Upper lobe of right lung (tissue), 1 donor: ENCODE measurements around the gene RNPS1. TPM values are rescaled to one million over a fixed set of nuclear protein-coding genes. Genes with fewer than 3 reads are reported as not detected.
A peak's percentile ranks its signal among the peaks of the same experiment; 100 is the strongest.

ENCODE experiments used
- ATAC-seq: fragments of 200-7000 bp; cut with Tn5 transposase; one replicate; pipeline ENCODE4 v1.9.1; 2020; ENCODE audit warnings: mild to moderate bottlenecking, moderate library complexity
- DNase-seq: peaks from one replicate; pipeline ENCODE4 v3.0.0-alpha.2; 2020
- H3K27ac ChIP-seq: fragments of 200-600 bp; one replicate; pipeline ENCODE4 v1.8.0; 2022
- H3K27me3 ChIP-seq: fragments of 200-600 bp; one replicate; pipeline ENCODE4 v1.8.0; 2022; ENCODE audit warnings: mild to moderate bottlenecking
- H3K36me3 ChIP-seq: fragments of 200-600 bp; one replicate; pipeline ENCODE4 v1.8.0; 2022
- H3K4me1 ChIP-seq: fragments of 200-600 bp; one replicate; pipeline ENCODE4 v1.8.0; 2022
- H3K4me3 ChIP-seq: fragments of 200-600 bp; one replicate; pipeline ENCODE4 v1.8.0; 2022; ENCODE audit warnings: mild to moderate bottlenecking
- H3K9me3 ChIP-seq: fragments of 200-600 bp; one replicate; pipeline ENCODE4 v1.8.0; 2022
- intact Hi-C: fragments of 100-400 bp; cut with DNase I; formaldehyde crosslinking; loops from one replicate; pipeline ENCODE4 v1.11.0; 2022
- total RNA-seq: library from RNA; stranded (reverse); fragmentation: NEBNext Ultra II Directional; extraction: Animal tissue kit (Norgen Biotek cat#: 25700); gene quantifications from one replicate; pipeline ENCODE4 v1.2.1, GENCODE V29; 2021
- TF ChIP-seq, protein P1 (sequence below): fragments of 200-600 bp; IDR thresholded peaks from one replicate; pipeline ENCODE4 v1.8.0; 2022; ENCODE audit warnings: antibody characterized with exemption
- donor health status: DM: no; HTN: yes; CAD: no; lungs with severe emphysema.

Gene RNPS1
- total RNA-seq, 1 donor from 2014 or later: 116 TPM

DNA sequence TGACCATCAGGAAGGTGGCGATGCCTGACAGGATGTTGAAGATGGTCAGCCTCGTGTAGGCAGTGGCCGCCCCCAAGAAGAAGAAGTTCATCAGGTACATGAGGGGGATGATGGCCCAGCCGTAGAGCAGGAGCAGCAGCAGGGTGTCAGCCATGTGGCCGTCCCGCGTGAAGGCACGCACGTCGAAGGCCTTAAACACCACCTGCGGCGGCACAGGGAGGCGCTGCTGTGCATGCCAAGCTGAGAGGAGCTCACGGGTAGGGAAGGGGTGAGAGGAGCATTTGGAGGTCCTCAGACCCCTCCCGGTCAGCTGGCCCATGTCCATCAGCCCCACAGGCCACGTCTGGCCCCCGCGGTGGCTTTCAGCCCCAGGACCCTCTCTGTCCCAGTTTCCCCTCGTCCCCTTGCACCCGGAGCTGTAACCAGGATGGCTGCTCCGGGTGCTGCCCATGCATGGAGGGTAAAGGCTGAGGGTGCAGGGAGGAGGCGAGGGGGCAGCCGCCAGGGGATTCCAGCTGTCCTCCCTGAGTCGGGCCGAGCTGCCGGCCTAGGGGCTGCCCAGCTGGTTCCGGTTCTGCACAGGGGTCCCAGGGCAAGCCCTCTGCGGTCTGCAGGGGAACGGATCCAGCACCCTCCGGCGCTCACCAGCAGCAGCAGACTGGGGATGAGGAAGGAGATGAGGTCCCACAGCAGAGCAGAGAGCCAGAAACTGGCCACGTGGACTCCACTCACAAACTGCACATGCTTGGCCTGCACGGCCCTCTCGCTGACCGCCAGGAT lies 17.1 kb upstream of the RNPS1 start:
- intact Hi-C loops: no loop called here
- Histone ChIP-seq H3K27me3 (no peaks in the 10 kb centered on the region), H3K36me3 (peaks cover 44% of the 10 kb centered on the region), H3K9me3 (no peaks in the 10 kb centered on the region), H3K4me3 (no peak overlapping the region), H3K27ac (no peak overlapping the region), H3K4me1 (no peaks in the 10 kb centered on the region)
- peak; percentile 1 for ATAC-seq
- TF ChIP-seq, protein P1, sequence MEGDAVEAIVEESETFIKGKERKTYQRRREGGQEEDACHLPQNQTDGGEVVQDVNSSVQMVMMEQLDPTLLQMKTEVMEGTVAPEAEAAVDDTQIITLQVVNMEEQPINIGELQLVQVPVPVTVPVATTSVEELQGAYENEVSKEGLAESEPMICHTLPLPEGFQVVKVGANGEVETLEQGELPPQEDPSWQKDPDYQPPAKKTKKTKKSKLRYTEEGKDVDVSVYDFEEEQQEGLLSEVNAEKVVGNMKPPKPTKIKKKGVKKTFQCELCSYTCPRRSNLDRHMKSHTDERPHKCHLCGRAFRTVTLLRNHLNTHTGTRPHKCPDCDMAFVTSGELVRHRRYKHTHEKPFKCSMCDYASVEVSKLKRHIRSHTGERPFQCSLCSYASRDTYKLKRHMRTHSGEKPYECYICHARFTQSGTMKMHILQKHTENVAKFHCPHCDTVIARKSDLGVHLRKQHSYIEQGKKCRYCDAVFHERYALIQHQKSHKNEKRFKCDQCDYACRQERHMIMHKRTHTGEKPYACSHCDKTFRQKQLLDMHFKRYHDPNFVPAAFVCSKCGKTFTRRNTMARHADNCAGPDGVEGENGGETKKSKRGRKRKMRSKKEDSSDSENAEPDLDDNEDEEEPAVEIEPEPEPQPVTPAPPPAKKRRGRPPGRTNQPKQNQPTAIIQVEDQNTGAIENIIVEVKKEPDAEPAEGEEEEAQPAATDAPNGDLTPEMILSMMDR: no peak
- peak; percentile 65 for DNase-seq

DNA sequence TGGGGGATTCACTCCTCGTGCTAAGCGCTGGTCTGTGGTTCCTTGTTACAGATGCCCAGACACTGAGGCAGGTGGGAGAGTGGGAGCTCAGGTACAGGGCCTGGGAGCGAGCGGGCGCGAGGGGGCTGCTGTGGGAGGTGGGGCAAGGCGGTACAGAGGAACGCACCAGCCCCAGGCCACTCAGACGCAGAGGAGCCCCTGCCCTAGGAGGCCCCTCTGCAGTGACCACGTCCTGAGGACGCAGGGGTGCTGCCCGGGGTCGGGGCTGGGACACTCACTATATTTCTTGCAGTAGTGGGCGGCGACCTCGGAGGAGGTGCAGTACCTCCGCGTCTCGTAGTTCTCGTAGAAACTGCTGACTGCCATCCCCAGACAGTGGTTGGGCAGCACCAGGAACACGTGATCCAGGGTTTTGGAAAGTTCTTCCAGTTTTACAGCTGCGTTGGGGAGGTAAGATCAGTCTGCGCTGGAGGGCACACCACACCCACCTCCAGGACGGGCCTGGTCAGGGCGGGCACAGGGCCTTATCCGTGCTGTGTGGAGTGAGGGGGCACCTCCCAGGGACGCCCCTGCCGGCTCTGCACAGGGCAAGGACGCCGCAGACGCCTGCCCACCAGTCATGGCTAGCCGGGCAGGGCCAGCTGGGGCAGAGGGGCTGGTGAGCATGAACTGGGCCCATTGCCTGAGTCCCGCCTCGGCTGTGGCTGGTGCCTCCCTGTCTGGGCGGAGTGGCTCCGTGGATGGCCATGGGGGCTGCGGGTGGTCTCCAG lies 16.3 kb upstream of the RNPS1 start:
- Histone ChIP-seq H3K9me3 (no peaks in the 10 kb centered on the region), H3K4me3 (no peak overlapping the region), H3K27ac (no peak overlapping the region), H3K27me3 (no peaks in the 10 kb centered on the region), H3K36me3 (peaks cover 41% of the 10 kb centered on the region), H3K4me1 (no peaks in the 10 kb centered on the region)
- TF ChIP-seq, protein P1: no peak
- DNase-seq (peak; percentile 60), ATAC-seq (peak; percentile 3)
- intact Hi-C loops: no loop called here

DNA sequence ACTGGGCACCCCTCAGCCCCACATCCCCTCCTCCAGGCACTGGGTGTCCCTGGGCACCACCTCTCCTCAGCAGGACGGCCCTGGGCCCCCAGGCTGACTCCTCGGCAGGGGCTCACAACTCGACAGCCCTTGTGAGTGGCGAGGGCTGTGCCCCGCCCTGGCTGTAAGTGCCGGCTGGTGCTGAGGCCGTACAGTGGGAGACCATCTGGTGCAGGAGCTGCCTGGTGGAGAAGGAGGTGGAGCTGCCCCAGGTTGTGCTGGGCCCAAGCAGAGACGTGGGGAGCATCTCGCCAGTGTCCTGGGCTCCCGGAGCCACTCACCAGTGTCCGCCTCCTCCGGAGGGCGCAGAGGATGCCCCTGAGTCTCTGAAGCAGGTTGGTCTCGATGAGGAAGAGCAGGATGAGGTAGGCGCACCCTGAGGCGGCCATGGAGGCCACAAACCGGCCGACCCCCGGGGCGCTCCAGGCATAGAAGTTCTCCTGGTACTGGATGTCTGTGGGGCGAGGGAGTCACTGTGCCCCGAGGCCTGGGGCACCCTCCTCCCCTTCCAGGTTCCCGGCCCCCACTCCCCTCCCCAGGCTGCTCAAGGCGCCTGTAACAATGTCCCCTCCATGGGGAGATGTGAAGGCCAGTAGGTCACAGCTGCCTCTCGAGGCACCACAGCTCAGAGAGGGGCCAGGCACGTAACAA lies 15.1 kb upstream of the RNPS1 start:
- TF ChIP-seq, protein P1: no peak
- DNase-seq (no peak), ATAC-seq (no peak)
- Histone ChIP-seq H3K27me3 (no peaks in the 10 kb centered on the region), H3K27ac (no peak overlapping the region), H3K4me3 (no peak overlapping the region), H3K9me3 (no peaks in the 10 kb centered on the region), H3K4me1 (no peaks in the 10 kb centered on the region), H3K36me3 (peaks cover 49% of the 10 kb centered on the region)
- intact Hi-C loops: no loop called here

DNA sequence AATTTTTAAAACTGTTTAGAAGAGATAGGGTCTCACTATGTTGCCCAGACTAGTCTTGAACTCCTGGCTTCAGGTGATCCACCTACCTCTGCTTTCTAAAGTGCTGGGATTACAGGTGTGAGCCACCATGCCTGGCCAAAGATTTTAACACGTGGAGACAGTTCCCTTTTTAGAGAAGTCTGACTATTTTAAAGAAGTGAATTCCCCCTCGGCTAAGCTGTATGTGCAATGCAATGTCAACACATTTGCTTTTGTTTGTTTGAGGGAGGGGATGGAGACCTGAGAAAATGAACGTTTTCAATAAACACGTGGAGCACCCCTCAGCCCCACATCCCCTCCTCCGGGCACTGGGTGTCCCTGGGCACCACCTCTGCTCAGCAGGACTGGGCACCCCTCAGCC lies 14.3 kb upstream of the RNPS1 start:
- Histone ChIP-seq H3K27me3 (no peaks in the 10 kb centered on the region), H3K4me1 (no peaks in the 10 kb centered on the region), H3K4me3 (no peak overlapping the region), H3K9me3 (no peaks in the 10 kb centered on the region), H3K27ac (no peak overlapping the region), H3K36me3 (peaks cover 48% of the 10 kb centered on the region)
- DNase-seq (no peak), ATAC-seq (no peak)
- TF ChIP-seq, protein P1: no peak
- intact Hi-C loops: no loop called here

DNA sequence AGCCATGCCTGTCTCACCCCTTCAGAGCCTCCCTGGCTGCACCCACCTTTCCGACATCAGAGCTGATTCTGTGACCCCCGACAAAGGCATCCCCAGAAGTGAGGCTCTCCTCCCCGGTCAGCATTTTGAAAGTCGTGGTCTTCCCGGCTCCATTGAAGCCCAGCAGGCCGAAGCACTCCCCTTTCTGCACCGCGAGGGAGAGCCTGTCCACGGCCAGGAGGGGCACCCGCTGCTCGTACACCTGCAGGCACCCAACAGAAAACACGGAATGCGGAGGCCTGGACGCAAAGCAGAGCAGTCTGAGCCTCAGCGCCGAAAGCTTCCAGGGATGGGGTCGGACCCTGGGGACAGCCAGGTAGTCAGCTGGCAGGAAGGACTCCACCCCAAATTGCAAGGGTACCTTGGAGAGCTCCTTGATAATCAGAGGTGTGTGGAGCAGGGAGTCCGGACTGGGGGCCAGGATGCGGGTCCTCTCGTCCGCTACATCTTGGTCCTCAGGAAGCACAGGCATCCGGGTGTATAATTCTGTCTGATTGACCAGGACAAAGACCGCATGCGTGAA lies 13.1 kb upstream of the RNPS1 start:
- H3K36me3 ChIP-seq: peaks cover 47% of the 10 kb centered on the region
- no peak for DNase-seq

More for the DNA sequence above, 13.1 kb upstream of the RNPS1 start:
- Histone ChIP-seq H3K27me3 (no peaks in the 10 kb centered on the region), H3K9me3 (no peaks in the 10 kb centered on the region), H3K4me1 (no peaks in the 10 kb centered on the region), H3K27ac (no peak overlapping the region), H3K4me3 (no peak overlapping the region)
- intact Hi-C loops: no loop called here
- ATAC-seq: no peak
- TF ChIP-seq, protein P1: no peak
